DND-41 (cell line): ENCODE measurements around the gene ANXA4.
A peak's percentile ranks its signal among the peaks of the same experiment; 100 is the strongest.

Experiments used
- ATAC-seq: fragments of 200-7000 bp; cut with Tn5 transposase; 3 replicates; pipeline ENCODE4 v1.9.1; 2021; ENCODE audit warnings: low read depth; ENCODE audit not compliant: insufficient read depth
- DNase-seq: peaks from one replicate; pipeline ENCODE4 v3.0.0-alpha.2; 2020
- H2AFZ ChIP-seq: 2 replicates; pipeline ENCODE4 v1.6.0; 2012; ENCODE audit warnings: low read depth, low read length
- H3K27ac ChIP-seq: 2 replicates; pipeline ENCODE4 v1.5.1; 2012; ENCODE audit warnings: low read length, inconsistent platforms
- H3K27me3 ChIP-seq: fragments of 200-600 bp; sonication (generic); 2 replicates; pipeline ENCODE4 v1.6.0; 2012; ENCODE audit warnings: low read length, mild to moderate bottlenecking, inconsistent platforms; ENCODE audit not compliant: insufficient read depth, poor library complexity
- H3K36me3 ChIP-seq: 2 replicates; pipeline ENCODE4 v1.5.1; 2012; ENCODE audit warnings: low read length, inconsistent platforms; ENCODE audit not compliant: insufficient read depth
- H3K4me1 ChIP-seq: 2 replicates; pipeline ENCODE4 v1.5.1; 2012; ENCODE audit warnings: mild to moderate bottlenecking, low read length; ENCODE audit not compliant: insufficient read depth
- H3K4me2 ChIP-seq: 2 replicates; pipeline ENCODE4 v1.6.0; 2012; ENCODE audit warnings: mild to moderate bottlenecking, moderate library complexity, low read length, inconsistent platforms; ENCODE audit not compliant: insufficient read depth
- H3K4me3 ChIP-seq, 2 experiments: fragments of 200-600 bp in 1 of 2; shearing (Covaris generic) in 1 of 2; 2 replicates each; pipeline ENCODE4 v1.5.1; 2012 to 2016; ENCODE audit warnings: inconsistent platforms in 2 of 2, low read length in 2 of 2, mild to moderate bottlenecking in 2 of 2, low read depth in 1 of 2, moderate library complexity in 1 of 2
- H3K79me2 ChIP-seq: 2 replicates; pipeline ENCODE4 v1.6.0; 2012; ENCODE audit warnings: low read length, inconsistent platforms; ENCODE audit not compliant: insufficient read depth
- H3K9ac ChIP-seq: 2 replicates; pipeline ENCODE4 v1.6.0; 2012; ENCODE audit warnings: low read depth, mild to moderate bottlenecking, inconsistent platforms, low read length, moderate library complexity
- H3K9me3 ChIP-seq: 2 replicates; pipeline ENCODE4 v1.5.1; 2012; ENCODE audit warnings: low read length, moderate library complexity, mild to moderate bottlenecking, inconsistent platforms; ENCODE audit not compliant: insufficient read depth, severe bottlenecking
- H4K20me1 ChIP-seq: 2 replicates; pipeline ENCODE4 v1.6.0; 2012; ENCODE audit warnings: low read length; ENCODE audit not compliant: insufficient read depth
- EZH2 ChIP-seq: IDR thresholded peaks from 3 replicates; pipeline ENCODE4 v1.6.1; 2012; ENCODE audit warnings: borderline replicate concordance, low read depth, mild to moderate bottlenecking, moderate library complexity, low read length, inconsistent platforms; ENCODE audit not compliant: severe bottlenecking
- TF ChIP-seq, protein P1 (sequence below): IDR thresholded peaks from 2 replicates; pipeline ENCODE4 v1.5.1; 2012; ENCODE audit warnings: borderline replicate concordance, low read length, moderate library complexity, mild to moderate bottlenecking; ENCODE audit not compliant: poor library complexity, severe bottlenecking; ENCODE audit errors: extremely low read depth

Gene ANXA4

DNA sequence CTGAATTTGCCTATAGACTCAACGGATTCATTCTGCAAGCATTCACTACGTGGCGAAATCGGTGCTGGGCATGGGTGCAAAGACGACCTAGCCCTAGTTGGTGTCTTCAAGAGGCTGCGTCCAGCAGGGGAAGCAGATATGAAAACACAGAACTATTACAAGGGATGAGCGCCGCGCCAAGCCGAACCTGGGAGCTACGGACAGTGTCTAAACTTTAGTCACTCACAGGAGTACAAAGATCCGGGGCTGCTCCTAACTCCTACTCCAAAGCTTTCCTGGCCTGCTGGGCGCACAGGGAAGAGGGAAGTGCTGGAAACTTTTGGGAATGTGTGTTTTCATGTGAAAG, 732 bp upstream of the ANXA4 start:
- Histone ChIP-seq H3K9ac (peak overlapping the region; percentile 86), H2AFZ (peak overlapping the region; percentile 97), H4K20me1 (no peaks in the 10 kb centered on the region), H3K9me3 (no peaks in the 10 kb centered on the region), H3K4me3 (peak overlapping the region; percentile 63 to 83), H3K79me2 (peaks cover 12% of the 10 kb centered on the region), H3K27ac (peak overlapping the region; percentile 68), H3K36me3 (no peaks in the 10 kb centered on the region; the same call in 1 of the 2 replicates), H3K27me3 (no peaks in the 10 kb centered on the region), H3K4me1 (peaks cover 26% of the 10 kb centered on the region), H3K4me2 (peak overlapping the region; percentile 74)
- ATAC-seq (no peak), DNase-seq (no peak)
- TF ChIP-seq, protein P1, sequence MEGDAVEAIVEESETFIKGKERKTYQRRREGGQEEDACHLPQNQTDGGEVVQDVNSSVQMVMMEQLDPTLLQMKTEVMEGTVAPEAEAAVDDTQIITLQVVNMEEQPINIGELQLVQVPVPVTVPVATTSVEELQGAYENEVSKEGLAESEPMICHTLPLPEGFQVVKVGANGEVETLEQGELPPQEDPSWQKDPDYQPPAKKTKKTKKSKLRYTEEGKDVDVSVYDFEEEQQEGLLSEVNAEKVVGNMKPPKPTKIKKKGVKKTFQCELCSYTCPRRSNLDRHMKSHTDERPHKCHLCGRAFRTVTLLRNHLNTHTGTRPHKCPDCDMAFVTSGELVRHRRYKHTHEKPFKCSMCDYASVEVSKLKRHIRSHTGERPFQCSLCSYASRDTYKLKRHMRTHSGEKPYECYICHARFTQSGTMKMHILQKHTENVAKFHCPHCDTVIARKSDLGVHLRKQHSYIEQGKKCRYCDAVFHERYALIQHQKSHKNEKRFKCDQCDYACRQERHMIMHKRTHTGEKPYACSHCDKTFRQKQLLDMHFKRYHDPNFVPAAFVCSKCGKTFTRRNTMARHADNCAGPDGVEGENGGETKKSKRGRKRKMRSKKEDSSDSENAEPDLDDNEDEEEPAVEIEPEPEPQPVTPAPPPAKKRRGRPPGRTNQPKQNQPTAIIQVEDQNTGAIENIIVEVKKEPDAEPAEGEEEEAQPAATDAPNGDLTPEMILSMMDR: no peak
- no peak for TF ChIP-seq EZH2

- DNase-seq (no peak), ATAC-seq (peak; percentile 1; the same call in 1 of the 3 replicates)
- peak overlapping the region; percentile 86 for H3K9ac ChIP-seq
These were observed 503 bp downstream of the ANXA4 start for GRCh38 chr2:69742322-69742952.

DNA sequence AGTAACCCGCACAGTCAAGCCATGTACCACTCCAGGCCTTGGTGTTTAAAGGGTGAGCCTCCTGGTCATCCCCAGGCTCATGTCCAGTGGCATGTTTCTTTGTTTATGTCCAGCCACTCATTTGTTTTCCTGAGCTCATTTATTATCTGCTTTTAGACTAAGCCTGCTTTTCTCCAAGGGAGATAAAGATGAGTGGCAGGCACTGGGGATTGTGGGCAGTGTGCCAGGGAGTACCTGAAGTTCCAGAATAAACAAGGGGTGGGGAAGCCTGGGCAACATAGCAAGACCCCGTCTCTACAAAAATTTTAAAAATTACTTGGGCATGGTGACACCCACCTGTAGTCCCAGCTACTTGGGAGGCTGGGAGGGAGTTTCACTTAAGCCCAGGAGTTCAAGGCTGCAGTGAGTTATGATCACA, 1.9 kb downstream of the ANXA4 start:
- H3K27ac ChIP-seq: no peak overlapping the region
- no peak for DNase-seq
- H3K4me3 ChIP-seq: no peak overlapping the region

More at GRCh38 chr2:69742322-69742952, 503 bp downstream of the ANXA4 start:
- Histone ChIP-seq H3K36me3 (no peaks in the 10 kb centered on the region; the same call in 1 of the 2 replicates), H3K9me3 (no peaks in the 10 kb centered on the region), H4K20me1 (no peaks in the 10 kb centered on the region), H3K27me3 (no peaks in the 10 kb centered on the region), H3K4me2 (peak overlapping the region; percentile 74), H3K4me1 (peaks cover 26% of the 10 kb centered on the region), H2AFZ (peak overlapping the region; percentile 97), H3K79me2 (peaks cover 15% of the 10 kb centered on the region), H3K27ac (peak overlapping the region; percentile 68), H3K4me3 (peak overlapping the region; percentile 63 to 83)
- TF ChIP-seq, protein P1: no peak
- no peak for TF ChIP-seq EZH2

More for the DNA sequence above, 1.9 kb downstream of the ANXA4 start:
- peaks cover 26% of the 10 kb centered on the region for H3K4me1 ChIP-seq
- no peak overlapping the region for H3K9ac ChIP-seq
- H3K4me2 ChIP-seq: no peak overlapping the region
- no peak overlapping the region for H2AFZ ChIP-seq
- H4K20me1 ChIP-seq: no peaks in the 10 kb centered on the region
- no peaks in the 10 kb centered on the region for H3K9me3 ChIP-seq
- no peak for ATAC-seq
- TF ChIP-seq, protein P1: no peak
- TF ChIP-seq EZH2: no peak
- no peaks in the 10 kb centered on the region for H3K27me3 ChIP-seq
- H3K79me2 ChIP-seq: peaks cover 17% of the 10 kb centered on the region
- H3K36me3 ChIP-seq: no peaks in the 10 kb centered on the region; the same call in none of the 2 replicates
